WI38 (cell line): ENCODE measurements around the gene ISCA1.

Experiments used
- H3K4me3 ChIP-seq: 2 replicates; pipeline ENCODE4 v1.5.1; 2011; ENCODE audit warnings: low read depth, mild to moderate bottlenecking, control low read depth, low read length
- TF ChIP-seq, protein P1 (sequence below): IDR thresholded peaks from 2 replicates; pipeline ENCODE4 v1.5.1; 2012; ENCODE audit warnings: low read depth, mild to moderate bottlenecking, control low read depth, low read length

Gene ISCA1

GRCh38 chr9:86282077-86282978, at the start of gene ISCA1:
Gene ISCA1 (minus strand): TSS chr9:86282538. CDS start chr9:86282458, 80 bp downstream.
- TF ChIP-seq, protein P1, sequence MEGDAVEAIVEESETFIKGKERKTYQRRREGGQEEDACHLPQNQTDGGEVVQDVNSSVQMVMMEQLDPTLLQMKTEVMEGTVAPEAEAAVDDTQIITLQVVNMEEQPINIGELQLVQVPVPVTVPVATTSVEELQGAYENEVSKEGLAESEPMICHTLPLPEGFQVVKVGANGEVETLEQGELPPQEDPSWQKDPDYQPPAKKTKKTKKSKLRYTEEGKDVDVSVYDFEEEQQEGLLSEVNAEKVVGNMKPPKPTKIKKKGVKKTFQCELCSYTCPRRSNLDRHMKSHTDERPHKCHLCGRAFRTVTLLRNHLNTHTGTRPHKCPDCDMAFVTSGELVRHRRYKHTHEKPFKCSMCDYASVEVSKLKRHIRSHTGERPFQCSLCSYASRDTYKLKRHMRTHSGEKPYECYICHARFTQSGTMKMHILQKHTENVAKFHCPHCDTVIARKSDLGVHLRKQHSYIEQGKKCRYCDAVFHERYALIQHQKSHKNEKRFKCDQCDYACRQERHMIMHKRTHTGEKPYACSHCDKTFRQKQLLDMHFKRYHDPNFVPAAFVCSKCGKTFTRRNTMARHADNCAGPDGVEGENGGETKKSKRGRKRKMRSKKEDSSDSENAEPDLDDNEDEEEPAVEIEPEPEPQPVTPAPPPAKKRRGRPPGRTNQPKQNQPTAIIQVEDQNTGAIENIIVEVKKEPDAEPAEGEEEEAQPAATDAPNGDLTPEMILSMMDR = no peak
- peak within 1 kb of the TSS; percentile 89 for H3K4me3 ChIP-seq

DNA sequence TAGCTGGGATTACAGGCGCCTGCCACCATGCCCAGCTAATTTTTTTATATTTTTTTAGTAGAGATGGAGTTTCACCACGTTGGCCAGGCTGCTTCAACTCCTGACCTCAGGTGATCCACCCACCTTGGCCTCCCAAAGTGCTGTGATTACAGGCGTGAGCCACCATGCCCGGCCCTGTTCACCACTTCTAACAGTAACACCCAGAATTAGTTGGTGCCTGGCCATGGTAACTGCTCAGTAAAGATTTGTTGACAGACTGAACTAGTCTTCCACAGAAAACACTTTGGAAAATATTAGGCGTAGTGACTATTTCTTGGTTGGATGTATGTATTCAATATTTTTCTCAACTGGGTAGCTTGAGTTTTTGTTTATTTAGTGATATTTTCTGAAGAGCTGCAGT, 47.8 kb upstream of the ISCA1 start:
- TF ChIP-seq, protein P1 = no peak
- H3K4me3 ChIP-seq = no peak overlapping the region

DNA sequence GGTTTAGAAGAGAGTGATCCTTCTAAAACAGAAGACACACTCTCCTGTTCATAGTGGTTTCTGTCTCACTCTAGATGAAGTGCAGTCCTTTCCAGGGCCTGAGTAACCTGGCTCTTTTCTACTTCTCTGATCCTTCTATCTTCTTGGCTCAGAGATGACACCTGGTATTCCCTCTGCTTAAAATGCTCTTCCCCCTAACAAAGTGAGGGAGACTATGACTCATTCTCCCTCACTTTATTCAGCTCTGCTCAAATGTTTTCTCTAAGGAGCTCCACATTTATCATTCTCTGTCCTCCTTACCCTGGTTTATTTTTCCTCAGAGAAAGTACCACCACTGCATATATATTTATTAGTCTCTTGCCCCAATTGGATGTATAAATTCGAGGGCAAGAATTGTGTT, 47.3 kb upstream of the ISCA1 start:
- TF ChIP-seq, protein P1 = no peak

GRCh38 chr9:86328156-86328555, 45.8 kb upstream of the ISCA1 start:
- H3K4me3 ChIP-seq = no peak overlapping the region
- TF ChIP-seq, protein P1 = no peak

More for the DNA sequence above, 47.3 kb upstream of the ISCA1 start:
- no peak overlapping the region for H3K4me3 ChIP-seq

DNA sequence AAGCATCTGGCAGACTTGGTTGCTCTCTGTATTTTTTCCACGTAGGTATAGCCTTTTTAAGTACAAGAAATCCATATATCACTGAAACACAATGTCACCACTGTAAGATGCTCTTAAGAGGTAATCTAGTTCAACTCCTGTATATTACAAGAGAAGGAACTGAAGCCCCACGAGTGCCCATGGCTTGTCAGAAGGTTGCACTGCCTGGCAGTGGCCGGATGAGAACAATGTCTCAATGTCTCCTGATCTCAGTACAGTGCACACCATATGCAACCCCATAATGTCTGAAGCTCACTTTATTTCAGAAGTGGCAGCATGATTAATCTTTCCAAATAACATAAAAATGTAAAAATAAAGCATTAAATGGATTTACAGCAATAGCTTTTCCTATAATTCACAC, 44.2 kb upstream of the ISCA1 start:
- H3K4me3 ChIP-seq = no peak overlapping the region
- TF ChIP-seq, protein P1 = no peak

DNA sequence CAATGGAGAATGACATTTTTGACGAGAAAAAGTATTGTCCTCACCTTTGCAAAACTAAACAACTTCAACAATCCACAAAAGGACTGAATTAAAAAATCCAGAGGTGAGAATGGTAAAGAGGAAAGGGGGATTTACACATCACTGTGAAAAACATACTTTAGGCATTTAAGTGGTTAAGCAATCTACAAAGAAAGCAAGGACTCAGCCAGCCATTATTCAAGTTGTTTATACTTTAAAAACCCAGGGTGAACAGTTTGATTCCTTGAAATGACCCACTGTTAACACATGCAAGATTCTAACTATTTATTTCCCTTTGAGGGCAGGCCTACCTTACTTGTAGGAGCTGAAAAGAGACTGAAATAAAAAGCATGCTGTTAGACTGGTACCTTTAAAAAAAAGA, 42.6 kb upstream of the ISCA1 start:
- H3K4me3 ChIP-seq = no peak overlapping the region
- TF ChIP-seq, protein P1 = no peak

- TF ChIP-seq, protein P1 = no peak
- H3K4me3 ChIP-seq = no peak overlapping the region
These were observed 42.0 kb upstream of the ISCA1 start for GRCh38 chr9:86324308-86324707.
